Measurements from ENCODE around the gene LDLR. TPM values are rescaled to one million over a fixed set of nuclear protein-coding genes. Genes with fewer than 3 reads are reported as not detected.
"Not testable (repeated sequence)": the region's sequence is repeated elsewhere in the genome, so short reads cannot be mapped to it uniquely, and the experiment has no call there.

LDLR gene
- polyA plus RNA-seq, 3 donors = 23.2 to 28.9 (median 25.1) TPM

GRCh38 chr19:11130824-11131455, 41.7 kb downstream of the LDLR start:
- peak in 3 of 11 donors; percentile 51 to 63 (median 53) for DNase-seq (ENCODE audit: extremely low read depth in 1 of 11, low read depth in 9 of 11, low spot score in 4 of 11)

DNA sequence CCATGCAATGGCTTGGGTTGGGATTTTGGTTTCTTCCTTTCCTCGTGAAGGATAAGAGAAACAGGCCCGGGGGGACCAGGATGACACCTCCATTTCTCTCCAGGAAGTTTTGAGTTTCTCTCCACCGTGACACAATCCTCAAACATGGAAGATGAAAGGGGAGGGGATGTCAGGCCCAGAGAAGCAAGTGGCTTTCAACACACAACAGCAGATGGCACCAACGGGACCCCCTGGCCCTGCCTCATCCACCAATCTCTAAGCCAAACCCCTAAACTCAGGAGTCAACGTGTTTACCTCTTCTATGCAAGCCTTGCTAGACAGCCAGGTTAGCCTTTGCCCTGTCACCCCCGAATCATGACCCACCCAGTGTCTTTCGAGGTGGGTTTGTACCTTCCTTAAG, 42.2 kb downstream of the LDLR start:
- DNase-seq (ENCODE audit: extremely low read depth in 1 of 11, low read depth in 9 of 11, low spot score in 4 of 11) = no peak

- DNase-seq (ENCODE audit: extremely low read depth in 1 of 11, low read depth in 9 of 11, low spot score in 4 of 11) = no peak
Measured at GRCh38 chr19:11136400-11137101, 47.3 kb downstream of the LDLR start.

DNA sequence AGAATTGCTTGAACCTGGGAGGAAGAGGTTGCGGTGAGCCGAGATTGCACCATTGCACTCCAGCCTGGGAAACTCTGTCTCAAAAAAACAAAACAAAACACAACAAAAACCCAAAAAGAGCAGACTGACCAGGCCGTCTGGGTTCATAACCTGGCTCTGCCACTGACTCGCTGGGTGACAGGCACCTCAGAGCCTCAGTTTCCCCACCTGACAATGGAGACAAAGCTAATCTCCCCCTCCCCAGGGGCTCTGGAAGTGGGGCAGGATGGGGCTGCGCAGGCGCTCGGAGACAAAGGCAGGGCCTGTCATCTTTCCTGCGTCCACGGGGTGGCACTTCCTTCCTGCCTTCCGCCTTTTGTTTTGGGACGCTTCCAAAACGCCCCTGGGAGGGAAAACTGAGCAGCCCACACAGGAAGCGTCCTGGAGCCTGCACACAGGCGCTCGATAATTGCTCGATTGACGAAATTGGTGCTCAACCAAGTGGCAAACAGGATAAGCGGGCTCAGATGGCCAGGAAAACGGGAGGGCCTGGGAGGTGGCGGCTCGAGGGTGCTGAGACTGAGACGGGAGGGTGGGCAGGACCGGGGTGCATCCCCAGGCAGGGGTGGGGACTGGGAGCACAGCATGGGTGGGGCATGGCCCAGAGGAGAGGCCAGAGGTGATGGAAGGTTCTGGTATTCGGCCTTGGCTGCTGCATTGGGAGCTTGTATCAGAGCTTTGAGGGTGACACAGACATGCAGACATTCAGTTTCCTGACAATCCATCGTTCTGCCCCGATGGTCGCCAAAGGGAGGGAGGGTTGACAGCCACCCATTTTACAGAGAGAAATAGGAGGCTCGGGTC, 48.5 kb downstream of the LDLR start:
- peak in 7 of 11 donors; percentile 66 to 85 (median 82) for DNase-seq (ENCODE audit: extremely low read depth in 1 of 11, low read depth in 9 of 11, low spot score in 4 of 11)

GRCh38 chr19:11138601-11139300, 49.5 kb downstream of the LDLR start:
- DNase-seq (ENCODE audit: extremely low read depth in 1 of 11, low read depth in 9 of 11, low spot score in 4 of 11) = peak in 2 of 11 donors; percentile 45 to 50

DNA sequence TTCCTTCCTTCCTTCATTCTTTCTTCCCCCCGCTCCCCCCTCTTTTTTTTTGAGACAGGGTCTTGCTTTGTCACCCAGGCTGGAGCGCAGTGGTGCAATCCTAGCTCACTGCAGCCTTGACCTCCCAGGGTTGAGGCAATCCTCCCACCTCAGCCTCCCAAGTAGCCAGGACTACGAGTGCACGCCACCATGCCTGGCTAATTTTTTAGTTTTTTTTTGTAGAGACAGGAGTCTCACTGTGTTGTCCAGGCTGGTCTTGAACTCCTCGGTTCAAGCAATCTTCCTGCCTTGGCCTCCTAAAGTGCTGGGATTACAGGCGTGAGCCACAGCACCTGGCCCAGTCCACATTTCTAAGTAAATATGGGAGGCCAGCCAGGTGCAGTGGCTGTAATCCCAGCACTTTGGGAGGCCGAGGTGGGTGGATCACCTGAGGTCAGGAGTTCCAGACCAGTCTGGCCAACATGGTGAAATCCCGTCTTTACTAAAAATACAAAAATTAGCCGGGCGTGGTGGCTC, 50.8 kb downstream of the LDLR start:
- DNase-seq (ENCODE audit: extremely low read depth in 1 of 11, low read depth in 9 of 11, low spot score in 4 of 11) = not testable (repeated sequence)

- no peak for DNase-seq (ENCODE audit: extremely low read depth in 1 of 11, low read depth in 9 of 11, low spot score in 4 of 11)
Measured at GRCh38 chr19:11140896-11141295, 51.6 kb downstream of the LDLR start.

- DNase-seq (ENCODE audit: extremely low read depth in 1 of 11, low read depth in 9 of 11, low spot score in 4 of 11) = no peak
Measured at GRCh38 chr19:11141937-11142527, 52.8 kb downstream of the LDLR start.

GRCh38 chr19:11142528-11143171, 53.4 kb downstream of the LDLR start:
- peak in 9 of 11 donors; percentile 66 to 86 (median 79) for DNase-seq (ENCODE audit: extremely low read depth in 1 of 11, low read depth in 9 of 11, low spot score in 4 of 11)

- no peak for DNase-seq (ENCODE audit: extremely low read depth in 1 of 11, low read depth in 9 of 11, low spot score in 4 of 11)
Measured at GRCh38 chr19:11145536-11145924, 56.3 kb downstream of the LDLR start.

- no peak for DNase-seq (ENCODE audit: extremely low read depth in 1 of 11, low read depth in 9 of 11, low spot score in 4 of 11)
Measured at GRCh38 chr19:11148001-11148400, 58.7 kb downstream of the LDLR start.

- peak in 2 of 11 donors; percentile 60 to 71 for DNase-seq (ENCODE audit: extremely low read depth in 1 of 11, low read depth in 9 of 11, low spot score in 4 of 11)
Measured at GRCh38 chr19:11151181-11151580, 61.9 kb downstream of the LDLR start.

DNA sequence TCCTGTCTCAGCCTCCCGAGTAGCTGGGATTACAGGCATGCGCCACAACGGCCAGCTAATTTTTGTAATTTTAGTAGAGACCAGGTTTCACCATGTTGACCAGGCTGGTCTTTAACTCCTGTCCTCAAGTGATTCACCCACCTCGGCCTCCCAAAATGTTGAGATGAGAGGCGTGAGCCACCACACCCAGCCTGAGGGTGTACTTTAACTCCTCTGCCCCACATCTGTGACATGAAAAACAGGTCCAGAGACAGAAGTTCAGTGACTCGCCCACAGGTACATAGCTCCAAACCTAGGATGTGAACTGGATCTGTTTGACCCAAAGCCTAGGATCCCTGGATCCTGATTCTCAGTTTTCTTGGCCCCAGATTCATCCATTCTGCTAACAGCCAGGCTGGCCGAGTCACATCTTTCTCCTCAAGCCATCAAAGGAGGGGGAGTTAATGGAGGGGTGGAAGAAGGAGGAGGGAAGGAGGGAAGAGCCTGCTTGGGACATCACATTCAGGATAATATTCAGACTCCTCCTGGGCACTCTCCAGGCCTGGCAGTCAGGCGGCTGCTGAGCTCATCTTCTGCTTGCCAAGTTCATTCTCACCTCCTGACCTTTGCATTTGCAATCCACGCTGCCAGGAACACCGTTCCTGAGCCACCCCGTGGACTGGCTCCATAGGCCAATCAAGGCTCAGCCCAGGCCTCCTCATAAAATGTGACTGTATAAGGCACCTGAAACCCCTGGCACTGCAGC, 63.2 kb downstream of the LDLR start:
- no peak for DNase-seq (ENCODE audit: extremely low read depth in 1 of 11, low read depth in 9 of 11, low spot score in 4 of 11)

- no peak for DNase-seq (ENCODE audit: extremely low read depth in 1 of 11, low read depth in 9 of 11, low spot score in 4 of 11)
Measured at GRCh38 chr19:11154683-11155047, 65.4 kb downstream of the LDLR start.

DNA sequence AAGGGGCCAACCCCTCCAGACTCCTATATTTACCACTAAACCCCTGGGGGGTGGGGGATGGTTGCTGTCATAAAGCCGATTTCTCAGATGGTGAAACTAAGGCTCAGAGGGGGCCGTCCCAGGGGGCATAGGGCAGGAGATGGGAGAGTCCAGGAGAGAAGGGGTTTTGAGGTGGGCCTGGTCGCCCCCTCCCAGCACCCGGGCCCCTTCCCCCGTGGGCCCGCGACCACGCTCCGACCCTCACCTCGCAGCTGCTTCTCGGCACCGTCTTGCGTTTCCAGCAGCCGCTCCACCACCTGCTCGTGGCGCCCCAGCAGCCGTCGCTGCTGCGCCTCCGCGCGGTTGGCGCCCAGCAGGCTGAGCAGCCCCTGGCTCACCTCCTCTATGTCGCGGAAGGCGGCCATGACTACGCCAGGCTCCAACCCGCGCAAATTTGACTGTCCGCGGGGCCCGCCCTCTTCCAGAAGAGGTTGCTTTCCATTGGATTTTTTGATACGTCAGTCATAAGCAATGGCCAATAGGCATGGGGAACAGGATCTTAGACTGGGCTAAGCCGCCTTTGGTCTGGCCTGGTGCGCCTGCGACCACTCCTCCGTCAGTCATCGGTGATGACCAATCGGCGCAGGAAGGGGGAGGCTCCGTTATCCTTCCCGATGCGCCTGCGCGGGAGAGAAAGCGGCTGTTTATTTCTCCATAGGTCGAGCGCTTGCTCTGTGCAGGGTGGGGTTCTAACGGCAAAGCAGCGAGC, 66.3 kb downstream of the LDLR start, which contains the start of gene SPC24:
TSS of gene SPC24 (minus strand) at position 410 of the 748 bp plus-strand sequence. CDS start at position 404, 6 bp downstream.
- peak; percentile 90 to 98 (median 95) for DNase-seq (ENCODE audit: extremely low read depth in 1 of 11, low read depth in 9 of 11, low spot score in 4 of 11)

GRCh38 chr19:11159598-11160439, 70.6 kb downstream of the LDLR start:
- DNase-seq (ENCODE audit: extremely low read depth in 1 of 11, low read depth in 9 of 11, low spot score in 4 of 11) = no peak

Data from renal cortex interstitium (tissue), 11 donors.